Karpas-422 (cell line): Measurements from ENCODE around the gene ISCA2. TPM values are rescaled to one million over a fixed set of nuclear protein-coding genes. Genes with fewer than 3 reads are reported as not detected.
A peak's percentile ranks its signal among the peaks of the same experiment; 100 is the strongest.

Experiments used
- DNase-seq: peaks from one replicate; pipeline ENCODE4 v3.0.0-alpha.2; 2015
- H2AFZ ChIP-seq: fragments of 200-600 bp; sonication (generic); 2 replicates; pipeline ENCODE4 v1.6.1; 2014; ENCODE audit warnings: antibody characterized with exemption, low read length, mixed read lengths
- H3K27ac ChIP-seq: fragments of 200-600 bp; sonication (generic); 2 replicates; pipeline ENCODE4 v1.5.1; 2014; ENCODE audit warnings: mild to moderate bottlenecking, low read length, moderate library complexity
- H3K27me3 ChIP-seq: fragments of 200-600 bp; sonication (generic); 2 replicates; pipeline ENCODE4 v1.6.1; 2014; ENCODE audit warnings: low read length, mixed read lengths
- H3K36me3 ChIP-seq: fragments of 200-600 bp; sonication (generic); 2 replicates; pipeline ENCODE4 v1.6.1; 2014; ENCODE audit warnings: low read length, mixed read lengths; ENCODE audit not compliant: insufficient read depth
- H3K4me1 ChIP-seq: fragments of 200-600 bp; sonication (generic); 2 replicates; pipeline ENCODE4 v1.6.1; 2014; ENCODE audit warnings: mild to moderate bottlenecking, low read length, mixed read lengths
- H3K4me2 ChIP-seq: fragments of 200-600 bp; sonication (generic); 2 replicates; pipeline ENCODE4 v1.6.1; 2014; ENCODE audit warnings: low read length, low read depth, mild to moderate bottlenecking; ENCODE audit not compliant: poor library complexity, severe bottlenecking
- H3K4me3 ChIP-seq: fragments of 200-600 bp; sonication (generic); 2 replicates; pipeline ENCODE4 v1.5.1; 2014; ENCODE audit warnings: mild to moderate bottlenecking, antibody characterized with exemption, low read length, mixed read lengths
- H3K79me2 ChIP-seq: fragments of 200-600 bp; sonication (generic); 2 replicates; pipeline ENCODE4 v1.6.1; 2014; ENCODE audit warnings: mild to moderate bottlenecking, low read length, mixed read lengths
- H3K9ac ChIP-seq: fragments of 200-600 bp; sonication (generic); 2 replicates; pipeline ENCODE4 v1.6.0; 2014; ENCODE audit warnings: low read length
- H3K9me2 ChIP-seq: fragments of 200-600 bp; sonication (generic), shearing (Covaris generic); replicated peaks from 2 replicates; pipeline ENCODE4 v1.6.0; 2014; ENCODE audit warnings: mild to moderate bottlenecking, low read length, moderate library complexity; ENCODE audit not compliant: insufficient read depth
- H3K9me3 ChIP-seq: fragments of 300-700, 200-600 bp; sonication (generic); 2 replicates; pipeline ENCODE4 v1.6.1; 2014; ENCODE audit warnings: low read length, mixed read lengths
- H4K20me1 ChIP-seq: fragments of 200-600 bp; sonication (generic); 2 replicates; pipeline ENCODE4 v1.6.1; 2014; ENCODE audit warnings: mild to moderate bottlenecking, antibody characterized with exemption, low read length, low read depth; ENCODE audit not compliant: insufficient read depth
- total RNA-seq: library from RNA; depleted of rRNA; stranded (reverse); fragments of >200 nt; shearing (Covaris generic); gene quantifications from 2 replicates; pipeline ENCODE4 v1.2.3, GENCODE V29; 2014; ENCODE audit warnings: low replicate concordance

ISCA2 gene
- total RNA-seq, 1 experiment from 2014 or later: 40.0 TPM

DNA sequence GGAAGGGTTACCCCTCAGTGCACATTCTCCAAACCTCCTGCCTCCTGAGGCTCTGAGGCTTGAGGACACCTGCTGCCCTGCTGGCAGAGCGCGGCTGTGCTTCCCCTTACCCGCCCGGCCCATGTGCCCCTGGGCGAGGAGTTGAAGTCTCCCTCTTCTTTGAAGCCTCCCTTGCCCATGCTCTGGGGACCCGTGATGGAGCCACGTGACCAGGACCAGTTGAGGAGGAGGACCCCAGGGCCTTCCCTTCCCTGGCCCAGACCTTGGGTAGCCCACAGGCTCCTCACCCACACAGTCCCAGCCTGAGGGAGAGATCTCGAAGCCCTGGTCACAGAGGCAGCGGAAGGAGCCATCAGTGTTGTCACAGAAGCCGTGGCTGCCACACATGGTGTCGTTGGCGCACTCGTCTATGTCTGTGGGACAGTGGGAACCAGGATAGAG, 12.9 kb downstream of the ISCA2 start:
- peak overlapping the region; percentile 58; the same call in 1 of the 2 replicates for H3K27ac ChIP-seq
- 0 out of 2 replicates have a peak overlapping the region, but pooled peaks have one; percentile 5 for H3K9ac ChIP-seq
- no peaks in the 10 kb centered on the region for H3K9me2 ChIP-seq
- H4K20me1 ChIP-seq: peaks cover 3% of the 10 kb centered on the region; the same call in 1 of the 2 replicates
- no peaks in the 10 kb centered on the region for H3K79me2 ChIP-seq
- H3K4me2 ChIP-seq: peak overlapping the region; percentile 46
- peaks cover 24% of the 10 kb centered on the region for H3K4me1 ChIP-seq
- no peaks in the 10 kb centered on the region for H3K27me3 ChIP-seq
- H3K4me3 ChIP-seq: no peak overlapping the region
- H3K36me3 ChIP-seq: no peaks in the 10 kb centered on the region
- H2AFZ ChIP-seq: no peak overlapping the region; the same call in 1 of the 2 replicates
- no peaks in the 10 kb centered on the region for H3K9me3 ChIP-seq
- DNase-seq: peak; percentile 74

- H3K27ac ChIP-seq: no peak overlapping the region
- peaks cover 24% of the 10 kb centered on the region for H3K4me1 ChIP-seq
- H3K79me2 ChIP-seq: no peaks in the 10 kb centered on the region
- H2AFZ ChIP-seq: no peak overlapping the region
- no peak for DNase-seq
- H3K9me2 ChIP-seq: no peaks in the 10 kb centered on the region
- H4K20me1 ChIP-seq: peaks cover under 1% of the 10 kb centered on the region; the same call in 1 of the 2 replicates
- H3K9ac ChIP-seq: no peak overlapping the region
- no peaks in the 10 kb centered on the region for H3K36me3 ChIP-seq
- H3K4me2 ChIP-seq: no peak overlapping the region
- H3K4me3 ChIP-seq: no peak overlapping the region
- H3K9me3 ChIP-seq: no peaks in the 10 kb centered on the region
- no peaks in the 10 kb centered on the region for H3K27me3 ChIP-seq
Measured at GRCh38 chr14:74507085-74507484, 13.5 kb downstream of the ISCA2 start.

DNA sequence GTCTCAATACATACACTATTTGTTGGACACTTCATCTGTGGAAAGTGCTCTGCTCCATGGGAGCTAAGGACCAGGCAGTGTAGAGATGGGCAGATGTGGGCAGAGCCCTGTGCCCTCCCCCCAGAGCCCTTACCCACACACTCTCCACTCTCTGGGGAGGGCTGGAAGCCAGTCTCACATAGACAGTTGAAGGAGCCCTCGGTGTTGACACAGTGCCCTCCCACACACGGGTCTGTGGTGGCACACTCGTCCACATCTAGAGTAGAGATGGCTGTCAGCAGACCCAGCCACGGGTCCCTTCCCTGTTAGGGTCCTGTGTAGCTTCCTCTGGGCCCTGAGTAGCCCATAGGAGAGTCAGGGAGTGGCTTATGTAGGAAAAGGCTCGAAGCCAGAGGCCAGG, 14.3 kb downstream of the ISCA2 start:
- Histone ChIP-seq H3K27me3 (no peaks in the 10 kb centered on the region), H3K36me3 (no peaks in the 10 kb centered on the region), H3K9me3 (no peaks in the 10 kb centered on the region), H3K27ac (no peak overlapping the region), H3K9ac (no peak overlapping the region), H3K9me2 (no peaks in the 10 kb centered on the region), H3K79me2 (no peaks in the 10 kb centered on the region), H3K4me1 (peaks cover 24% of the 10 kb centered on the region), H3K4me3 (no peak overlapping the region), H3K4me2 (no peak overlapping the region), H4K20me1 (no peaks in the 10 kb centered on the region), H2AFZ (no peak overlapping the region)
- no peak for DNase-seq

GRCh38 chr14:74508292-74508731, 14.7 kb downstream of the ISCA2 start:
- H3K9me3 ChIP-seq: no peaks in the 10 kb centered on the region
- DNase-seq: no peak
- H3K27ac ChIP-seq: no peak overlapping the region
- no peaks in the 10 kb centered on the region for H3K27me3 ChIP-seq
- H3K36me3 ChIP-seq: no peaks in the 10 kb centered on the region
- H3K9me2 ChIP-seq: no peaks in the 10 kb centered on the region
- H3K4me2 ChIP-seq: no peak overlapping the region
- no peaks in the 10 kb centered on the region for H3K79me2 ChIP-seq
- no peaks in the 10 kb centered on the region for H4K20me1 ChIP-seq
- H3K4me3 ChIP-seq: no peak overlapping the region
- H3K9ac ChIP-seq: no peak overlapping the region
- no peak overlapping the region for H2AFZ ChIP-seq
- peaks cover 24% of the 10 kb centered on the region for H3K4me1 ChIP-seq

- Histone ChIP-seq H3K27ac (no peak overlapping the region), H3K79me2 (no peaks in the 10 kb centered on the region), H3K4me2 (no peak overlapping the region), H3K9me2 (no peaks in the 10 kb centered on the region), H3K9ac (no peak overlapping the region), H3K4me1 (peaks cover 24% of the 10 kb centered on the region), H2AFZ (no peak overlapping the region), H3K9me3 (no peaks in the 10 kb centered on the region), H3K27me3 (no peaks in the 10 kb centered on the region), H4K20me1 (no peaks in the 10 kb centered on the region), H3K36me3 (no peaks in the 10 kb centered on the region), H3K4me3 (no peak overlapping the region)
- DNase-seq: no peak
Measured at GRCh38 chr14:74508844-74509428, 15.4 kb downstream of the ISCA2 start.

DNA sequence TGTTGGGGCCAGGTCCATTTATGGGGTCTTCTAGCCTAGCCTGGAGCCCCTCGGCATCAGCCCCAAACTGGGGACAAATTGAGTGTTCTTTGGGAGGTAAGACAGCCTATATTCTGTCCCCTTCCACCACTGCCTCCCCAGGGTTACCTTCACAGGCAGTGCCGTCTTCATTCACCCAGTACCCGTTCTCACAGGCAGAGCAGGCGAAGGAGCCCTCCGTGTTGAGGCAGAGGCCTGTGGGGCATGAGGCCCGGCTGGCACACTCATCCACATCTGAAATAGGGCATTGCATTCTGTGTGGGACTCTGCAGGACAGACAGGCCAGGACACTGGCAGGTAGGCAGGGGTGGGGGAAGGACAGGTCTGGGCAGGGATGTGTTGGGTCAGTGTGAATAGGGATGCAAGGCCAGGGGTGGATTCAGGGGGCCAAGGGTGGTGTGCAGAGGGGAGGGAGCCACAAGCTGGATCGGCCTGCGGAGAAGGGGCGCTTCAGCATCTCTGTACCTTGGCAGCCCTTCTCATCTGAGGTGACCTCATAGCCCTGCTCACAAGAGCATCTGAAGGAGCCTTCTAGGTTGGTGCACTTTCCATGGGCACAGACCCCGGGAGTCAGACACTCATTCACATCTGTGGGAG, 16.1 kb downstream of the ISCA2 start:
- no peak overlapping the region for H3K27ac ChIP-seq
- no peaks in the 10 kb centered on the region for H3K79me2 ChIP-seq
- H3K4me3 ChIP-seq: no peak overlapping the region
- no peaks in the 10 kb centered on the region for H3K9me3 ChIP-seq
- no peaks in the 10 kb centered on the region for H3K9me2 ChIP-seq
- H3K4me1 ChIP-seq: peaks cover 24% of the 10 kb centered on the region
- no peaks in the 10 kb centered on the region for H4K20me1 ChIP-seq
- H3K36me3 ChIP-seq: no peaks in the 10 kb centered on the region
- H2AFZ ChIP-seq: no peak overlapping the region
- H3K4me2 ChIP-seq: no peak overlapping the region
- DNase-seq: no peak
- no peaks in the 10 kb centered on the region for H3K27me3 ChIP-seq
- no peak overlapping the region for H3K9ac ChIP-seq

DNA sequence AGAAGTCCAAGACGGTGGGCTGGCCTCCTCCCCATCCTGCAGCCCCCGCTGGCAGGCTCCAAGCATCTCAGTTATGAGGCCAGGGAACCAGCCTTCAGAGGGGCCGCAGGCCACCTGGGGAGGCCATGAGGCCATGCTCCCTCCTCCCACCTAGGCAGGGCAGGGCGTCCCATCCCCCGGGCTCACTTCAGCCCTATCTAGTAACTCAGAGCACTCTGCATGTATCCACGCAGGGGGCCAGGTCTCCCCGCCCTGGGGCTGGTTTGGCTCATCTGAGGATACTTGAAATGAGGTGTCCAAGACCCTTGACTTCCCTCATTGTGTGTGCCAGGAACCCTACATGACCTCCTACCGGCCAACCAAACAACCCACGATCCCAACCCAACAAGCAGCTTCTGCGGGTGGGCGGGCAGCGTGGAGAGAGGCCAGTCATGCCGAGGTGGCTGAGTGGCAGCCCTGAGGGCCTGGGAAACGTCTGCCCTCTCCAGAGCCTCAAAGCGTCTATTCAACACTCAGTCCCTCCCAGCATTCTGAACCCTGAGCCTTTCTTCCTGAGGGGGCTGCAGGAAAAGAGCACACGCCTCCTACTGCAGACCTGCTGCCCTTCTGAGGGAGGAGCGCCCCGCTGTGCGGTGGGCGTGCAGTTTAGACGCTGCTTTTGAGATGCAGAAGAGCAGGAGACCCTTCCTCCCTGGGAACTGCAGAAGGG, 16.8 kb downstream of the ISCA2 start:
- no peaks in the 10 kb centered on the region for H3K79me2 ChIP-seq
- H3K27ac ChIP-seq: no peak overlapping the region
- no peaks in the 10 kb centered on the region for H4K20me1 ChIP-seq
- H3K9ac ChIP-seq: no peak overlapping the region
- H3K27me3 ChIP-seq: no peaks in the 10 kb centered on the region
- H3K4me2 ChIP-seq: no peak overlapping the region
- H3K9me2 ChIP-seq: no peaks in the 10 kb centered on the region
- H3K36me3 ChIP-seq: no peaks in the 10 kb centered on the region
- DNase-seq: no peak
- no peak overlapping the region for H3K4me3 ChIP-seq
- H3K4me1 ChIP-seq: peaks cover 24% of the 10 kb centered on the region
- H3K9me3 ChIP-seq: no peaks in the 10 kb centered on the region
- no peak overlapping the region for H2AFZ ChIP-seq

DNA sequence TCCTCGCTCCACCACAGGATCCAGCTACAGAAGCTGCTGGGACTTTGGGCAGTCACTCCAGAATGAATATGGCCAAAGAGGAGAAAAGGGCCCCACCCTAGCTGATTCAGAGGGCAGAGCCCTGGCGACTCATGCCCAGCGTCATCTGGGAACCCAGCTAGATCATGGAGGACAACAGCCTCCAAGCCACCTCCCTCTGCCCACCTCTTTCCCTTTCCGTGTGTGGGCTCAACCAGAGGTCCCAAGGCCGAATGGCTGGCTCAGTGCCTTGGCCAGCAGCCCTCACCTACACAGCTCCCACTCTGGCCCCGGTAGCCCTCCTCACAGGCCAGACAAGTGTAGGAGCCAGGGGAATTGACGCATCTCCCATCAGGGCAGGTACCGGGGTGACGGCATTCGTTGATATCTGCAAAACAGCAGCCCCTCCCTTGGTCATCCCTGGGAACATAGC, 17.4 kb downstream of the ISCA2 start:
- Histone ChIP-seq H3K9me3 (no peaks in the 10 kb centered on the region), H3K4me2 (no peak overlapping the region), H3K36me3 (no peaks in the 10 kb centered on the region), H2AFZ (no peak overlapping the region), H3K9ac (no peak overlapping the region), H3K27me3 (no peaks in the 10 kb centered on the region), H4K20me1 (no peaks in the 10 kb centered on the region), H3K4me3 (no peak overlapping the region), H3K4me1 (peaks cover 20% of the 10 kb centered on the region), H3K9me2 (no peaks in the 10 kb centered on the region), H3K27ac (no peak overlapping the region), H3K79me2 (no peaks in the 10 kb centered on the region)
- no peak for DNase-seq
